HuH-7 (cell line): ENCODE measurements around the gene NDFIP1.

Experiments
- DNase-seq: peaks from one replicate; pipeline ENCODE4 v3.0.0; 2011; ENCODE audit warnings: low spot score

NDFIP1 gene

GRCh38 chr5:142119051-142119625 lies 10.6 kb downstream of the NDFIP1 start:
- no peak for DNase-seq

DNA sequence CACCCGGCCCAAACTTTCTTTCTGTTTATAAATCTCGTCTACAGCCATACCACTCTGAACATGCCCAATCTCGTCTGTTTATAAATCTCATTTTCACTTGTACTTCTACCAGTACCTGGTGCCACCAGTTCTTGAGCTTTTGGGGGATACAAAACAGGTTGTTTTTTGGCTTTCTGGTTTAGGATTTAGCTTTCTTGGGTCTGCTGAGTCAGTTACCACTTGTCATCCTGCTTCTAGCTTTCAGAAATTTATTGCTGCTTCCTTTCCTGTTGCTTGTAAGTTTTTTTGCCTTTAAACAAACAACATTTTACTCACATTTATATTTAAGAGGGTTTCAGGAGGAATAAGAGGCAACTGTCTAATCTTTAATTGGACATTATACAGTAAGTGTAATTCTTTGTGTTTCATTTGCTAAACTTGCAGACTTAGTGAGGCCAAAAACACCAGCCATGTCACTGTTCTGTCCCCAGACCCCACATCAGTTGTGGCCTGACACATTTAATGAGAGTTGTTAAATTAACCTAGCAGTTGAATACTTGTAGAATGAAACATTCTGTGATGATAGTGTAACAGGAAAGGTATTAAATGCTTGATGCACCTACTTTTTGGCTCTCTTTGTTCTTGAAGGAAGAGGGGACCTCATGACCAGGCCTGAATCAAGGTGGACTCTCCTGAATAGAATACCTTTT lies 11.8 kb downstream of the NDFIP1 start:
- no peak for DNase-seq

DNA sequence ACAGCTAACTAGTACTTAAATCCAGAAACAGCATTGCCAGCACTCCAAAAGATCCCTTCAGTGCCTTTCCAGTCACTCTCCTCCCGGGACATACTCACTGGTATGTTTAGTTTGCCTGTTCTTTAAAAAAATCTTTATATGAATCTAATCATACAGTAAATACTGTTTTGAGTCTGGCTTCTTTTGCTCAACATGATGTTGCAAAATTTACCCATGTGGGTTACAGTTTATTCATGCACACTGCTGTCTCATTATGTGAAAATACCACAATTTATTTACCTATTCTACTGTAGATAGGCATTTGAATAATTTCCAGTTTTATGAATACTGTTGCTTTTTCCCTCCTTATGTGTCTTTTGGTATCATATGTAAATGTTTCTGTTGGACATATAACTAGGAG lies 13.5 kb downstream of the NDFIP1 start:
- DNase-seq, result no peak

DNA sequence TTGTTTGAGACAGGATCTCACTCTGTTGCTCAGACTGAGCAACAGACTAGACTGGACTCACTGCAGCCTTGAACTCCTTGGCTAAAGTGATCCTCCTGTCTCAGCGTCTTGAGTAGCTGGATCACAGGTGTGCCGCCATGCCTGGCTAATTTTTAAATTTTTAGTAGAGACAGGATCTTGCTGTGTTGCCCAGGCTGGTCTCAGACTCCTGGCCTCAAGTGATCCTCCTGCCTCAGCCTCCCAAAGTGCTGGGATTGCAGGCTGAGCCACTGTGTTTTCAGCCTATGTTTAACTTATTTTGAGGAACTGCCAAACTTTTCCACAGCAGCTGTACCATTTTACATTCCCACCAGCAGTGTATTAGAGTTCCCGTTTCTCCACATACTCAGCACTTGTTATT lies 16.8 kb downstream of the NDFIP1 start:
- DNase-seq, result no peak

GRCh38 chr5:142125963-142126362 lies 17.4 kb downstream of the NDFIP1 start:
- no peak for DNase-seq

- DNase-seq, result no peak
Observed at GRCh38 chr5:142128675-142129208, 20.2 kb downstream of the NDFIP1 start.

DNA sequence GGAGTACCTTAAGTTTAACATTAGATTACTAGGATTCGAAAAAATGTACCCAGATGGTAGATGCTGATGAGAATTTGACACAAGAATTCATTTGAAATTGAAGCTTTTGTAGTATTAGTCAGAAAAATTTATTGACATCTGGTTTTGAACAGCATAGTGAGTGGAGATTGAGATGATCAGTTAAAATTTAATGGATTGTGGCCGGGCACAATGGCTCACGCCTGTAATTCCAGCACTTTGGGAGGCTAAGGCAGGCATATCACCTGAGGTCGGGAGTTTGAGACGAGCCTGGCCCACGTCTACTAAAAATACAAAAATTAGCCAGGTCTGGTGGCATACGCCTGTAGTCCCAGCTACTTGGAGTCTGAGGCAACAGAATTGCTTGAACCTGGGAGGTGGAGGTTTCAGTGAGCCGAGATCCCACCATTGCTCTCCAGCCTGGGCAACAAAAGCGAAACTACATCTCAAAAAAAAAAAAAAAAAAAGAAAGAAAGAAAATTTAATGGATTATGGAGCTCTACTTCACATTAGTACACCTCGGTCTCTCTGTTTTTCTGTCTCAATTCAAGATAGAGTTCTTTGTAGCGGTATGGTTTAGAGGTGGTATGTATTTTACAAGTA lies 21.0 kb downstream of the NDFIP1 start:
- DNase-seq, result no peak

DNA sequence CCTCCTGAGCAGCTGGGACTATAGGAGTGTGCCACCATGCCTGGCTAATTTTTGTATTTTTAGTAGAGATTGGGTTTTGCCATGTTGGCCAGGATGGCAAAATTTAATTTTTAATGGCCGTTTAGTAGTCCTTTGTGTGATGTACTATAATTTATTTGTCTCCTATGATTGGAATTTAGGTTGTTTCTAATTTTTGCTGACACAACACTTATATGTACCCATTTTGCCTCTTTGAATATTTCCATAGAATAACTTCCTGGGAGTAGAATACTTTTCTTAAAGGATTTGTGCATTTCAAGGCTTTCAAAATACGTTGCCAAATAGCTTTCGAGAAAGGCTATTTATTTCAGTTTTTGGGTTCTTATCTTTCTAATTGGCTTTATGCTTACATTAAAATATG lies 22.8 kb downstream of the NDFIP1 start:
- DNase-seq, result no peak

DNA sequence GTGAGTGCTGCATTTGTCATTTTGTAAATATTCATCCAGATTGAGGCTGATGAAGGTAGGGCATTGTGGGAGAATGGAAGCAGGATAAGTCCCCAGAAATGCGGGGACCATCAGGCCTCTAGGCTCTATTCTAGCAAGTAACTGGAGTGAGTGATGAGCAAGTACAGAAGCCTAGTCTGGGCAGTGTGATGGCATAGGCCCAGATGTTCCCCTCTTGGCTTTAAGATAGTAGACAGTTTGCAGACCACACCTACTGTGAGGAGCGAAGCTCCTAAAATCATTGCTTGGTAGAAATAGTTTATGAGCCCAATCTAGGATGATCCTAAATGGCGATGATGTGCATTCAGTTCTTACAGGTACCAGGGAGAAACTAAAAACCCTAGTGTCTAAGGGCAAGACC lies 24.3 kb downstream of the NDFIP1 start:
- DNase-seq, result no peak

DNA sequence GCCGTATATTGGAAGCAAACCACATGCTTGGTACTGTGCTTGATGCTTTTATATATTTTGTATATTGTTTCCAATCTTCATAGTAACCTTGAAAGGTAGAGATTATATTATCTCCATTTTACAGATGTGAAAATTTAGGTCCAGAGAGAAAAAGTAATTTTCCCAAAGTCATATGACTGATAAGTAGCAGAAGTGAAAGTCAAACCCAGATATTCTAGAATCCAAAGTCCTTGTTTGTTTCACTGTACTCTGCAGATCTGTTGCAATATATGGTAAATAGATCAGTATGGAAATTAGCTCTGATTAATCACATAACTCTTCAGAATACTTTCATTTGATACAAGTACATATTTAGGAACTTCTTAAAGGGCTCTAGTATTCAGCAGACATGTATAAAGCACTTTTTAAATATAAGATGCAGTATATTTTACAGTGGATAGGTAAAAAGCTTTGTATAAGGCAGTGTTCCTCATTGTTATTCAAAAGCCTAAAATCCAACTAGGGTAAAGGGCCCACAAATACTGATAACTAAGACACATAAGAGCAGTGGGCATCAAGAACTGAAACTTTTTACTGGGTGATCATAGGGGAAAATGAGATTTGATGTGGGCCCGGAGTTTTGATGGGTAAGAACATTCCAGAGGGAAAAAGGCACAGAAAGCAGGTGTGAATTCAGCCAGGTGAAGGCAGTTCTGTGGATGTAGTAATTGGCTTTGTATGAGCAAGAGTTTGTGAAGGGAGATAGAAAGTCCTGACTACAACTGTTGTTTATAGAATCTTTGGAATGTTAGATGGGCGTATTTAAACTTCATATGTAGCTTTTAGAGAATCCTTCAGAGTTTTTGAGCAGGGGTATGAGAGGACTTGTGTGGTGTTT lies 25.0 kb downstream of the NDFIP1 start:
- no peak for DNase-seq

GRCh38 chr5:142134331-142135010 lies 25.9 kb downstream of the NDFIP1 start:
- no peak for DNase-seq

GRCh38 chr5:142141463-142141862 lies 32.9 kb downstream of the NDFIP1 start:
- no peak for DNase-seq

DNA sequence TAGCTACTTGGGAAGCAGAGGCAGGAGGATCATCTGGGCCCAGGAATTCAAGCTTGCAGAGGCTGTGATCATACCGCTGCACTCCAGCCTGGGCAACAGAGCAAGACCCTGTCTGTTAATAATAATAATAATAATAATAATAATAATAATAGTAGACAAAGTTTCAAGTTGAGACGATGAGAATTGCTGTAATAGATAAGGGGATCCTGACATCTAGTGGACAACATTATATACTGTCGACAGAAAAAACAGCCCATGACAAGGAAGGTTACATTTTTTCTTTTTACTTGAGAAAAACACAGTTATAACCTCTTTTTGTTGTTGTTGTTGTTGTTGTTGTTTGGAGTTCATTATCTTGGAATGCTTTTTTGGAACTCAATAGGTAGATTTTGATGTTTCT lies 35.3 kb downstream of the NDFIP1 start:
- peak; percentile 9 for DNase-seq

DNA sequence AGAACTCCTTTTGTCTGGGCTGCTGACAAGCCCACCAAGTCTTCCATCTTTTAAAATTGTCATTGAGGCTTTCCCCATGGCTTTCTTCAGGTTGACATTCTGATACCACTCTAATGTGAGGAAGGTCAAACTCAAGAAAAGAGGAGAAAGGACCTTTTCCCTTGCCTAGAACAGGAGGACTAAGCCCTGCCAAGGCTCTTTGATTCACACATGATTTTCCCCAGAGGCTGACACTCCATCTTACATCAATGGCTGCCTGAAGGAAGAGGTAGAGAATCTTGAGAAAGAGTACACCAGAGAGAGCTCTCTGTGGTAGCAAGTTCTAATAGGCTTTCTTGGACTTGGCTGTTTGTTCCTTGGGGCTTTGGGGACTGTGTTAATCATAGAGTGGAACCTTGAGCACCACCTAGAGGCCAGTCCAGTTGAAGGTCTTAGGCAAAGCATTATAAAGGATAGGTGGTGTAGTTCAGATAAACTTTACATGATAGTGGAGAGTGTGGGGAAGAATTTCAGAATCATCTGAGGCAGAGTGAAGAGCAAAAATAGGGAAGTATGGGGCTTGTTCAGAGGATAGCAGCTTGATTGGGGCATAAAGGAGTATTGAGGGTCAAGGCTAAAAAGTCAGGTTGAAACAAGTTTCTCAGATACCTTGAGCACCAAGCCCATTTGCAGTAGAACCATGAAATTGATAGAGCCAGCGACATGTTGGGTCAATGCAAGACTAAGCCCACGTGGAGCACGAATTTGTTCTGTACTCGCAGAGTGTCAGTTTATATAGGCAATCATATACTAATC lies 36.7 kb downstream of the NDFIP1 start:
- DNase-seq, result peak; percentile 39

DNA sequence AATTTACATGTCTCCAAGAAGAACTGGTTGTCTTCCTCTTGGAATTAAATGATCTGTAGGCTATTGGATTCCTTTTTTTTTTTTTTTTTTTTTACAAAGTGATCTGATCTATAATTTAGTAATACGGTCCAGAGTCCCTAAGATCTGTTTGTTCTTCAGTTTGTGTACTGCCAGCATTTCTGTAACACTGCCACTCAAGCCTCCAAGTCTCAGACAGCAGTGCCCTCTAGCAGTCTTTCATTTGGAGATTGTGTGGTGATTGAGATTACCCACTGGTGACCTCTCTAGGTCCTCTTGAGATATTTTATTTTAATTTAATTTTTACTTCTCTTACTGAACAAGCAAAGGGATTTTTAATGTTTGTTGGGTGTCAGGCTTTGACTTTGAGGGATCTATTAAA lies 40.8 kb downstream of the NDFIP1 start:
- DNase-seq, result no peak

DNA sequence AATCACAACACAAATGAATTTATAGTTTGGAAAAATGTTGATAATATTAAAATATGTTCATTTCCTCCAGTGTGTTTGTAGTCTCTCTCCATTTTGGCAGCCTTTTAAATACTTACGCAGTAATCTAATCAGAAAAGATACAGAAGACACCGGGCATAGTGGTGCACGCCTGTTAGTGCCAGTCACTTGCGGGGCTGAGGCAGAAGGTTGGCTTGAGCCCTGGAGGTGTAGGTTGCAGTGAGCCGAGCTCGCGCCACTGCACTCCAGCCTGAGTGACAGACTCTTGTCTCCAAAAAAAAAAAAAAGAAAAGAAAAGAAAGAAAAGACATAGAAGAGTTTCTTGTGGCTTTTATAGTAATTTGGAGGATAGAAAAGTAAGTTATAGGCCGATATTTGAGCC lies 41.9 kb downstream of the NDFIP1 start:
- no peak for DNase-seq

DNA sequence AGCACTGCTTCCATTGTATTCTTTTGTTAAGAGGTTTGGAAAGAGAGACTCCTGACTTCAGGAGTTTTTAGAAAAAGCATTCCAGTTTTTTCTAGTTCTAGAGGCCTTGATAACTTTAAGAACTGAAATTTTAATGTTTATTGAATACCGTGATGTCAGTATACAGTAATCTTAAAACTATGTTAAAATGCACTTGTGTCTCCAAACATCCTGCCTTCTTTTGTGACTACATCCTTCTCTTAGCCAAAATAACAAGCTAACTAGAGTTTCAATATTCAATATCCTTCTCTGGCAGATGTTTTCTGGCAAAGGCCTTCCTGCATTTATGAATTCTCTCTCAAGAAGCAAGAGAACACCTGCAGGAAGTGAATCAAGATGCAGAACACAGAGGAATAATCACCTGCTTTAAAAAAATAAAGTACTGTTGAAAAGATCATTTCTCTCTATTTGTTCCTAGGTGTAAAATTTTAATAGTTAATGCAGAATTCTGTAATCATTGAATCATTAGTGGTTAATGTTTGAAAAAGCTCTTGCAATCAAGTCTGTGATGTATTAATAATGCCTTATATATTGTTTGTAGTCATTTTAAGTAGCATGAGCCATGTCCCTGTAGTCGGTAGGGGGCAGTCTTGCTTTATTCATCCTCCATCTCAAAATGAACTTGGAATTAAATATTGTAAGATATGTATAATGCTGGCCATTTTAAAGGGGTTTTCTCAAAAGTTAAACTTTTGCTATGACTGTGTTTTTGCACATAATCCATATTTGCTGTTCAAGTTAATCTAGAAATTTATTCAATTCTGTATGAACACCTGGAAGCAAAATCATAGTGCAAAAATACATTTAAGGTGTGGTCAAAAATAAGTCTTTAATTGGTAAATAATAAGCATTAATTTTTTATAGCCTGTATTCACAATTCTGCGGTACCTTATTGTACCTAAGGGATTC lies 43.1 kb downstream of the NDFIP1 start:
- DNase-seq, result no peak

- no peak for DNase-seq
Observed at GRCh38 chr5:142152384-142152732, 43.8 kb downstream of the NDFIP1 start.

GRCh38 chr5:142153674-142154448 lies 45.3 kb downstream of the NDFIP1 start:
- no peak for DNase-seq
